Gastroesophageal sphincter (tissue), 4 donors: ENCODE results near the gene TAF9B. TPM values are rescaled to one million over a fixed set of nuclear protein-coding genes. Genes with fewer than 3 reads are reported as not detected.
"Not testable (repeated sequence)": the region's sequence is repeated elsewhere in the genome, so short reads cannot be mapped to it uniquely, and the experiment has no call there.

Experiments used
- ATAC-seq: fragments of 150-250 bp; one replicate; pipeline ENCODE4 v1.9.1; 2016; ENCODE audit warnings: mild to moderate bottlenecking, moderate library complexity
- H3K27ac ChIP-seq, 4 donors: fragments of 200-600 bp; sonication (generic) in 3 of 4; 1 replicate in 3 of 4; 2 replicates in 1 of 4; pipeline ENCODE4 v1.5.1; 2016 to 2019
- H3K27me3 ChIP-seq: fragments of 200-600 bp; sonication (generic); one replicate; pipeline ENCODE4 v1.5.1; 2019
- H3K36me3 ChIP-seq, 2 donors: fragments of 200-600 bp; sonication (generic); one replicate each; pipeline ENCODE4 v1.5.1; 2019; ENCODE audit warnings: control low read depth in 1 of 2
- H3K4me1 ChIP-seq, 3 donors: fragments of 200-600 bp; sonication (generic); 1 replicate in 2 of 3; 2 replicates in 1 of 3; pipeline ENCODE4 v1.5.1; 2016 to 2019; ENCODE audit warnings: control low read depth in 2 of 3
- H3K4me3 ChIP-seq, 2 donors: fragments of 200-600 bp; sonication (generic); one replicate each; pipeline ENCODE4 v1.5.1; 2019; ENCODE audit warnings: mild to moderate bottlenecking in 1 of 2, moderate library complexity in 1 of 2
- H3K9me3 ChIP-seq, 3 donors: fragments of 200-600 bp; sonication (generic); one replicate each; pipeline ENCODE4 v1.5.1; 2017 to 2019; ENCODE audit warnings: control low read depth in 2 of 3
- POLR2AphosphoS5 ChIP-seq: sonication (generic); formaldehyde crosslinking; IDR thresholded peaks from one replicate; pipeline ENCODE4 v1.6.1; 2017; ENCODE audit warnings: antibody characterized with exemption
- WGBS, 2 donors: methylation state at CpG; one replicate each; pipeline ENCODE4 v1.1.5; 2018; ENCODE audit warnings: low coverage in 1 of 2; 5-methylcytosine and 5-hydroxymethylcytosine counted together
- total RNA-seq, 4 donors: library from RNA; depleted of rRNA; stranded (reverse); fragments of >200 nt; gene quantifications; one replicate each; pipeline ENCODE4 v1.1.0, GENCODE V29; 2016
- TF ChIP-seq, protein P1 (sequence below), 4 experiments: fragments of 200-600 bp in 2 of 4; fragments of 450-650 bp in 2 of 4; sonication (generic) in 1 of 4; IDR thresholded peaks; one replicate each; pipeline ENCODE4 v1.5.1; 2017 to 2019; ENCODE audit warnings: antibody characterized with exemption in 4 of 4, mild to moderate bottlenecking in 2 of 4, moderate library complexity in 2 of 4

Gene TAF9B
- total RNA-seq, 4 donors from 2014 or later, result 47.3 to 101 (median 62.5) TPM

DNA sequence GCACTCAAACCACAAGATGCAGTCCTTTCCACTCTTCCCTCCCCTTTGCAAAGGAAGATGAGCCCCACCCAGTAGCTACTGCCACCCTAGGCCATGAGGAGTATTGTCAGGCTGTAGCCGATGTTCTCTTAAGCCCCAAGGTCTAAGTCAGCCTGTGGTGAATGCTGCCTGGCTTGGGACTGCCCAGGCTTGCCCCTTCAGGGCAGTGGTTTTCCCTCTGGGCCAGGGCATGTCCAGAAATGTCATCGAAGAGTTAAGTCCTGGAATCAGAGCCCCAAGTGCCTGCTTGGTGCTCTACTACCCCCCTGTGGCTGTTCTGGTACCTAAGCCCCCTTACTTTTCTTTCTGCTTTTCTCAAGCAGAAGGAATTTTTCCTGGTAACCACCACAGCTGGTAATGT is 47.2 kb downstream of the TAF9B start:
- no peak overlapping the region for H3K27ac ChIP-seq
- no peaks in the 10 kb centered on the region for H3K27me3 ChIP-seq
- H3K4me3 ChIP-seq, result no peak overlapping the region
- H3K4me1 ChIP-seq, result no peaks in the 10 kb centered on the region
- no peaks in the 10 kb centered on the region for H3K9me3 ChIP-seq
- TF ChIP-seq, protein P1, sequence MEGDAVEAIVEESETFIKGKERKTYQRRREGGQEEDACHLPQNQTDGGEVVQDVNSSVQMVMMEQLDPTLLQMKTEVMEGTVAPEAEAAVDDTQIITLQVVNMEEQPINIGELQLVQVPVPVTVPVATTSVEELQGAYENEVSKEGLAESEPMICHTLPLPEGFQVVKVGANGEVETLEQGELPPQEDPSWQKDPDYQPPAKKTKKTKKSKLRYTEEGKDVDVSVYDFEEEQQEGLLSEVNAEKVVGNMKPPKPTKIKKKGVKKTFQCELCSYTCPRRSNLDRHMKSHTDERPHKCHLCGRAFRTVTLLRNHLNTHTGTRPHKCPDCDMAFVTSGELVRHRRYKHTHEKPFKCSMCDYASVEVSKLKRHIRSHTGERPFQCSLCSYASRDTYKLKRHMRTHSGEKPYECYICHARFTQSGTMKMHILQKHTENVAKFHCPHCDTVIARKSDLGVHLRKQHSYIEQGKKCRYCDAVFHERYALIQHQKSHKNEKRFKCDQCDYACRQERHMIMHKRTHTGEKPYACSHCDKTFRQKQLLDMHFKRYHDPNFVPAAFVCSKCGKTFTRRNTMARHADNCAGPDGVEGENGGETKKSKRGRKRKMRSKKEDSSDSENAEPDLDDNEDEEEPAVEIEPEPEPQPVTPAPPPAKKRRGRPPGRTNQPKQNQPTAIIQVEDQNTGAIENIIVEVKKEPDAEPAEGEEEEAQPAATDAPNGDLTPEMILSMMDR (IDR thresholded peaks at IDR 0.05), result peak in 3 of 4 experiments; percentile 7 to 51 (median 13)
- TF ChIP-seq POLR2AphosphoS5, result no peak
- WGBS, 2 donors, result 17% methylated on average over 1 of the region's 2 CpGs; no CpG with 5 or more reads in 1 of the 2 donors
- H3K36me3 ChIP-seq, result no peaks in the 10 kb centered on the region
- ATAC-seq, result no peak

DNA sequence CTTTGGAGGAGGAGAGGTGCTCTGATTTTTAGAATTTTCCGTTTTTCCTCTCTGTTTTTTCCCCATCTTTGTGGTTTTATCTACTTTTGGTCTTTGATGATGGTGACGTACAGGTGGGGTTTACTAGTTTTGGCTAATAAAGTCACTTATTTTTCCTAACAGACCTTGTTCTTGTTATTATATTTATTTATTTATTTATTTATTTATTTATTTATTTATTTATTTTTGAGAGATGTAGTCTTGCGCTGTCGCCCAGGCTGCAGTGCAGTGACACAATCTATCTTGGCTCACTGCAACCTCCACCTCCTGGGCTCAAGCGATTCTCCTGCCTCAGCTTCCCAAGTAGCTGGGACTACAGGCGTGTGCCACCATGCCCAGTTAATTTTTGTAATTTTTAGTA is 58.0 kb downstream of the TAF9B start:
- not testable (repeated sequence) for H3K9me3 ChIP-seq, H3K27me3 ChIP-seq, H3K4me1 ChIP-seq, H3K27ac ChIP-seq, H3K4me3 ChIP-seq, H3K36me3 ChIP-seq, ATAC-seq
- 40 to 92% methylated on average over 1 to 6 of the region's 6 CpGs for WGBS, 2 donors

Other genes starting within 250 kb of the TAF9B start
- 10 to 100 TPM; 23.6 to 37.8 (median 31.9) TPM for gene MAGT1, start 244.2 kb downstream of the TAF9B start, total RNA-seq
- gene COX7B, start 240.2 kb downstream of the TAF9B start, total RNA-seq, result 100 to 1,000 TPM; 338 to 504 (median 366) TPM
- gene ATP7A, start 229.0 kb downstream of the TAF9B start, total RNA-seq, result 10 to 100 TPM in 3 of 4 donors, 1 to 10 TPM in 1; 8.6 to 21.2 (median 12.7) TPM
- gene PGAM4, start 170.0 kb downstream of the TAF9B start, total RNA-seq, result not detected
- gene PGK1, start 35.4 kb downstream of the TAF9B start, total RNA-seq, result 100 to 1,000 TPM; 204 to 360 (median 274) TPM
- gene CYSLTR1, start 188.0 kb upstream of the TAF9B start, total RNA-seq, result 10 to 100 TPM; 13.7 to 54.3 (median 28.3) TPM